Measurements from ENCODE around the gene AKAP8L.

Gene AKAP8L

DNA sequence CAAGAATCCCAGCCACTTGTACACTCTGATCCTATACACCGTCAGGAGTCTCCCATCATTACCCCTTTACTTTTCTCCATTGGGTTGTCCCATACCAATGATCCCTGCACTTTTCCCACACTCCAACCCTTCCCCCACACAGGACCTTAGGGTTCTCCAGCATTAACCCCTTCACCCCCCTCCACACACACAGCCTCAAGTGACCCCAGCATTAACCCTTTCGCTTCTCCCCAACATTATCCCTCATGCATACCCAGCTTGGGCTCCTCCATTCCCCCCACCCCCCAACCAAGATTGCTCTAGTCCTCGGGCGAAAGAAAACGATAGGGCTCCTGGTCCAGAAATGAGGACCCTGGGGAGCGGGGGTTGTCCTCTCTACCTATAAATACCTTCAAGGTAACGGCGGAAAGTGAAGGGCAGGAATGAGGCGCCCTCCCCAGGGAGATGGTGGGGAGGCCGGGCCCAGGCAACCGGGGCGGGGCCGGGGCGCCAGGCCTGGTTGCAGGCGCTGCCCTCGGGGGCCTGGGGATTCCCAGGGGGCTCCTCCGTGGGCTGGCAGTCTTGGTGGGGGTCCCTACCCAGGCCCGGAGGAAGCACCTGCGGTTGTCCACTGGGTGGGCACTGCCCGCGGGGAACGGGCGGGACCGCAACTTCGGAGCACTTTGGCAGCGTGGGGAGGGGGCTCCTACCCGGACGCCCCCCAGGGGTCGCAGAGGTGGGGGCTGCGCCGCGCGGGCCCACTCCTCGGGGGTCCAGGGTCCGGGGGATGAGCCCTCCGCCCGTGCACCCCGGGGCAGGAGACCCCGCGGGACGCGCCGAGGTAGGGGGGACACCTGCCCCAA lies 30.2 kb upstream of the AKAP8L start:
- DNase-seq: no peak

DNA sequence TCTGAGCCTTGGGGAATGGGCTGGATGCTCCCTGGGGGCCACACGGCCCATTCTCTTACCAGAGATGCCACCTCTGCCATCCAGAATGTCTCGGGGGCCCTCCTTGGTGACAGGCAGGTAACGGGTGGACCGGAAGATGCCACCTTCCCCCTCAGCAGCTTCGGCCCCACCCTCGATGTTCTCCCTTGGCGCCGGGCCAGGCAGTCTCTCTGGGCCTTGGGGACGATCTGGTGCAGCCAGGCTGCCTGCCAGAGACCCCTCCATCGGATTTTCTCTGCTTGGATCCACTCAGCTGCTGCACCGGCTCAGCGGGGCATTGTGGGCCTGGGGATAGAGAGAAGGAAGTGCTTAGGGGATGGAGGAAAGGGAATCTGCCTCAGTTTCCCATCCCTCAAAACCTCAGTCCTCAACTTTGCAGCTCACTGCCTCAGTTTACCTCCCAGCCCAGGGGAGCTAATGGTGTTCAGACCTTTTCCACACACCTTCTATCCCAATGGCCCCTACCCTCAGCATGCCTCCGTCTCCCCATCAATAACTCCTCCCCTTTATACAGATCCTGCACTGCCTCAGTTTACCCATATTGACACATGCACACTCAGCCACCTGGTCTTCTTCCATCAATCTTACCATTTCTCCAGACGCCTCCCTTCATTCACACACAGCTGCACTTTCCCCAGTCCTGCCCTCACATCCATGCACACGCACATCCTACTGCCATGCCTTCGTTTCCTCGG lies 29.4 kb upstream of the AKAP8L start:
- no peak for DNase-seq

DNA sequence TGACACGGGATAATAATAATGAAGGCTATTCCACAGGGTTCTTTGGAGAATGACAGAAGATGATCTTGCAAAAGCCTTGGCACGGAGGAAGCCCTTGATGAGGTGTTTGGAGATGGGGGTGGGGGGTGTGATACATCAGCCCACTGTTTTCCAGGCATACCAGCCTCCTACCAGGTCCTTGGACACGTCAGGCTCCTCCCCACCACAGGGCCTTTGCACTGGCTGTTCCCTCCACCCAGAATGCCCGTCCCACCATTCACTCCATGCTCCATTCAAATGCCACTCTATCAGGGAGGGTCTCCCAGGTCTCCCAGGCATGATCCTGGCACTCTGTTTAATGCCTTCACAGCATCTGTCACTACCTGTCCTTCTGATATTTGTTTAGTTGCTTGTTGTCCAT lies 28.3 kb upstream of the AKAP8L start:
- no peak for DNase-seq

GRCh38 chr19:15445807-15446376 lies 27.1 kb upstream of the AKAP8L start:
- no peak for DNase-seq

DNA sequence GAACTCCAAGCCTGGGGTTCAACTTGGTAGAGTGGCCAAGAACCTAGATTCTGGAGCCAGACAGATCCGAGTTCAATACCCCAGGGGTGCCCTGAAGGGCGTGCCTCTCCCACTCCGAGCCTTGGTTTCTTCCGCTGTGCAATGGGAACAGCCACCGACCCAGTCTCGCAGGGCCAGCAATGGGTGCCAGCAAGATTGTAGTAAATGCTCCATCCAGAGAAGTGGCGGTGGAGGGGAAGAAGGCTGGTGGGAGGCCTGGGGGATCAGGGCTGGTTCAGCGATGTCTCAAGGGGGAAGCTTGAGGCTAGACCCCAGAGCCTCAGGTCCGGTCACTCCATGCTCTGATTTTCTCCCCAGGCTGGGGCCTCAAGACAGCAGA lies 26.4 kb upstream of the AKAP8L start:
- no peak for DNase-seq

DNA sequence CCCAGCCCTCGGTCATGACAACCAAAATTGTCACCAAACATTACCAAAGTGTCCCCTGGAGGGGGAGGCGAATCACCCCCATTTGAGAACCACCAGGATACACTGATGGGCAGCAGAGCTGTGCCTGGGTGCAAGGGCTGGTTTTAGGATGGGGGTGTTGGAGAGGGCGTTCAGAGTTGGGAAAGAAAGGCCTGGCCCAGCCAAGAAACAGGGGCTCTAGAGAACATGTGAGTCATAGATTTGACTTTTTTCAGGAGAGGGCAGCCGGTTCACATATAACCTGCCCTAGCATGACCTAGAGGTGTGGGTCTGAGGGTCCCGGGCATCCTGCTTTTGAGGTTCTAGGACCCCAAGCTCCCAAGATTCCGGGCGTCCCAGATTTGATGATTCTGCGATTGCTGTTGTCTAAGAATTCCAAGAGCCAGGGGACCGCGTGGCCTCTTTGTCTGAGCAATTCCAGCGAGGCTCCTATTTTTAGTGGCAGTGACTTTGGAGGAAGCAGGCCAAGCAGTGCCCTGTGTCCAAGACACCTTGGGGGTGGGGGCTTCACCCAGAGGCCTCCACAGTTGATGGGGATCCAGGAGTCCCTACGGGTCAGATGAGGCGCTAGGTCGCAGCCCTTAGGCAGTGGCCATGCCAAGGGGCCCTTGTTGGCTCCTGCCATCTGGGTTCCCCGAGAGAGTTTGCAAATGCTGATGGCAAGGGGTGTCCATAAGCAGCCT lies 25.9 kb upstream of the AKAP8L start:
- no peak for DNase-seq

GRCh38 chr19:15443838-15444237 lies 25.1 kb upstream of the AKAP8L start:
- no peak for DNase-seq

GRCh38 chr19:15443325-15443724 lies 24.5 kb upstream of the AKAP8L start:
- DNase-seq: no peak

- no peak for DNase-seq
Measured at GRCh38 chr19:15442142-15442920, 23.5 kb upstream of the AKAP8L start.

DNA sequence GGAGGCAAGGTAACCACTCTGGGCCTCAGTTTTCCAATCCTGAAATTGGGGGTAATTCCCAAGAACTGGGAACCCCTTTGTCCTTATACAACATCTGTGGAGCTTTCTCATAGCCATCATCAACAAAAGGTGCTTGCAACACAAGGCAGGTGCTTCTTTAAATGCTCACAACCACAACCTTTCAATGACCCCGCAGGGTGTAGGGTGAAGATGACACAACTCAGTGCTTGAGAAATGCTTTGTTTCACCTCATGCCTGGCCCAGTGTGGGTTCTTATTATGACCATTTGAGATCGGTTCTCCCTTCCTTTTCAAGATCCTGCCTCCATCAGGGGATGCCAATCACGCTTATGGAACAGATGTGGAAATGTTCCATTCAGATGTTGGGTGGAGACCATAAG lies 22.5 kb upstream of the AKAP8L start:
- no peak for DNase-seq

- no peak for DNase-seq
Measured at GRCh38 chr19:15439821-15440641, 21.2 kb upstream of the AKAP8L start.

DNA sequence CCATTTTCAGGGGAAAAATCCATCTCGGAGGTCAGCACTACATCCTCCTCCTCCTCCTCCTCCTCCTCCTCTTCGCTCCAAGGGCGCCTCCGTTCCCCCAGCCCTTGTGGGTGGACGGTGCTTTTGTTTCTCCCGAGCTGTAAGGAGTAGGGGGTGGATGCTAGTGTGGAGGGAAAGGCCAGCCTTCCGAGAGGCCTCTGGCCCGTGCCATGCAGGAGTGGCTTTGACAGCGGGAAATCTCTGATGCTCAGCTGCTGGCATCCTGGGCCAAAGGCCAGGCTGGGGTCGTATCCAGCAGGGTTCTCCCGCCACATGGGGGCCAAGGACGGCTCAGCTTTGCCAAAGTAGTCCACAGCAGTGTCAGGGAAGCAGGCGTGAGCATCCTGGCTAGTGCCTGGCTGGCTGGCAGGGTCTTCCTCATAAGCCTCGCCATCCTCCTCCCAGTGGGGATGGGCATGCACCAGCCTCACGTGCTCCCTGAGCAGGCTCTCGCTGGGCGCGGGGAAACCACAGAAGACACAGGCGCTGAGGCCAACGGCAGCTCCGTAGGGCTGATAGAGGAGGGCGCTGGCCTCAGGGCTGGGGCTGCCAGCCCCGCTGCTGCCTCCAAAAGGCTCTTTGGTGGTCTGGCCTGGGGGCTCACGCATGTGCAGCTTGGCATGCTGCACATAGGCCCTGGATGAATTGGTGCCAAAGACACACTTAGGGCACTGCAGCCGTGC lies 20.5 kb upstream of the AKAP8L start:
- DNase-seq: peak; percentile 37

DNA sequence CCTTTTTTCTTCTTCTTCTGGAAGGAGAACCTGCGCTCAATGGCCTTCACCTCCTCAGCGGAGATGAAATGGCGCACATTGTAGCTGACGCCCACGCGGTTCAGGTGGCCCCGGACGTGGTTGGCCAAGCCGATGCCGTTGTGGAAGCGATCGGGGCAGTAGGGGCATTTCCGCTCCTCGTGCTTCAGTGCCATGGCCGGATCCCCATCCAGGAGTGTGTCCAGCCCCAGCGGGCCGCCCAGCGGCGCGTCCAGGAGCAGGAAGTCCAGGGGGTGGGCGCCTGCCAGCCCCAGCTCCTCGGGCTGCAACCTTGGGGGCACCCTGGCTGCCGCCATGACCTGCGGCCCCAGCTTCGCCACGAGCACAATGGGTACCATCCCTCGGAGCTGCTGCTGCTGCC lies 19.8 kb upstream of the AKAP8L start:
- no peak for DNase-seq

DNA sequence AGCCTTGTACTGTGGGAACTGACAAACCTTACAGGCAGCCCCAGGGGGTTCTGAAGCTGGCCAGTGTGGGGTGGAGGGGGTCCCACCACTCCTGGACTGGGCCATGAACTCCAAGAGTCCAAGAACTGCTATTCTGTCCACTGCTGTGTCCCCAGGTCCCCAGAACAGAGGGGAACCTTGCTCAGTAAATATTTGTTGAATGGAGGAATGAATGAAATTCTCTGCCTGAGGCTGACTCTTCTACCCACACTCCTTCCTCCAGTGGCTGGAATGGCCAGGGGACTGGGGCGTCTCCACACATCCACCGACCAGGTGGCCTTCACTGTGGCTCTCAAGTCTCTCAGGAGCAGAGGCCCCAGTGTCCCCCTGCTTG lies 19.3 kb upstream of the AKAP8L start:
- no peak for DNase-seq

DNA sequence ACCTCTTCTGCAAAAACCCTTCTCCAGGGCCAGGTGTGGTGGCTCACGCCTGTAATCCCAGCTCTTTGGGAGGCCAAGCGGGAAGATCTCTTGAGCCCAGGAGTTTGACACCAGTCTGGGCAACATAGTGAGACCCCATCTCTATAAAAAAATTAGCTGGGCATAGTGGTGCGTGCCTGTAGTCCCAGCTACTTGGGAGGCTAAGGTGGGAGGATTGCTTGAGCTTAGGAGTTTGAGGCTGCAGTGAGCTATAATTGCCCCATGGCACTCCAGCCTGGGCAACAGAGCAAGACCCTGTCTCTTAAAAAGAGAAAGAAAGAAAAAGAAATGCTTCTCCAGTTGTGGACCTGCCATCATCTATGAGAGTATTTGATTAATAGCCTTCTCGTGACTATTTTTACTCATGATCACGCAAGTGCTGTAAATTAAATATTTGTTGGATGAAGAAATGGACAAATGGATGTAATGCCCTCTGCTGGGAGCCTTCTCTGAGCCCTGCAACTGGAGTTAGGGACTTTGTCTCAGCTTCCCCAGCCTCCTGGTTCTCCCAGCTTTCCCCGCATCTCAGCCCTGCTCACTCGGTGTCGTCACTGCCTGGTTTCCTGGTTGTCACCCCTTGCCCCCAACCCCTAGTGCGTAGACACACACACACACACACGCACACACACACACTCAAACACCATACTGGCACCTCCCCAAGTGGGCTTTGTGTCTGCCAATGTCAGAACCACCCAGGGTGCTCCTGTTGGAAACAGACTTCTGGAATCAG lies 18.8 kb upstream of the AKAP8L start:
- DNase-seq: no peak

- DNase-seq: no peak
Measured at GRCh38 chr19:15436826-15437110, 18.0 kb upstream of the AKAP8L start.

- no peak for DNase-seq
Measured at GRCh38 chr19:15436012-15436825, 17.4 kb upstream of the AKAP8L start.

DNA sequence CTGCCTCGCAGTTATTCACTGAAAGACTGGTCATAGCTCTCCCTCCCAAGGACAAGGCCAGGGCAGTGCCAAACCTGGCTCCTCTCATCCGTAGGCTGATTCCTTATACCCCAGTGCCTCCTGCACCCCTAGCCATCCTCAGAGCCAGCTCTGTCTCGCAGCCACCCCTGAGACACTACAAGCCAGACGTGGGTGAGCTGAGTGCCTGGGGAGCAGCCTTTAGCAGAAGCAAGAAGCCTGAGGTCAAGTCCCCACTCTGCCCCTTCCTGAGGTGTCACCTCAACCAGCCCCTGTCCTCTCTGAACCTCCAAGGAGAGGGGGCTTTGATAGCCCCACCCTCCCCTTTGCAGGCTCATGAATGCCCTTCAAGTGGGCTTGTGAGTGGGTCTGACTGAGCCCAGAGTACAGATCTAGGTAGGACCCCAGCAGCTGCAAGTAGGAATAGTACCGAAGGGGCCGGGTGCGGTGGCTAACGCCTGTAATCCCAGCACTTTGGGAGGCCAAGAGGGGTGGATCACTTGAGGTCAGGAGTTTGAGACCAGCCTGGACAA lies 14.8 kb upstream of the AKAP8L start:
- DNase-seq: no peak
